ENCODE measurements around the gene C15orf61. TPM values are rescaled to one million over a fixed set of nuclear protein-coding genes. Genes with fewer than 3 reads are reported as not detected.

C15orf61 gene
- total and polyA plus RNA-seq, 2 of the 13 experiments (the other 11 are each of a cell fraction or from before 2014, with no cell fraction given), result 2.1 to 6.6 TPM

DNA sequence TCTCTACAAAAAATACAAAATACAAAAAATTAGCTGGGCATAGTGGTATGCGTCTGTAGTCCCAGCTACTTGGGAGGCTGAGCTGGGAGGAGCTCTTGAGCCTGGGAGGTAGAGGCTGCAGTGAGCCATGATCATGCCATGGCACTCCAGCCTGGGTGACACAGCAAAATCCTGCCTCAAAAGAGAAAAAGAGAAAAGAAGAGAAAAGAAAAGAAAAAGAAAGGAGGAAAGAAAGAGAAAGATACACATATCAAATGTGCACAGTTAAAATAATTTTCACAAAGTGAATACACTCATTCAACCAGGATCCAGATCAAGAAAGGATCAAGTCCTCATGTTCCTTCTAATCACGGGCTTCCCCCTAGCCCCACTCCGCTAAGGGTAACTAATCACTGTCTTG is 5.8 kb upstream of the C15orf61 start:
- Histone ChIP-seq H3K4me2 (ENCODE audit: low read depth, low read length) (no peak overlapping the region), H3K36me3 (replicated peaks in 1 of 2; ENCODE audit: control insufficient read depth in 1 of 2, insufficient read depth in 2 of 2, low read length in 2 of 2) (peaks cover 2 to 24% of the 10 kb centered on the region in 2 experiments; a peak in 2 of 5 replicates), H3K9ac (ENCODE audit: insufficient read depth, low read depth, low read length) (no peak overlapping the region), H4K20me1 (ENCODE audit: insufficient read depth, low read length) (no peaks in the 10 kb centered on the region), H2AFZ (ENCODE audit: low read length) (no peak overlapping the region), H3K4me1 (ENCODE audit: insufficient read depth, low read length) (peaks cover 4% of the 10 kb centered on the region; the same call in 1 of the 2 replicates), H3K27me3 (ENCODE audit: control insufficient read depth in 1 of 2, insufficient read depth in 2 of 2, low read length in 2 of 2) (no peaks in the 10 kb centered on the region), H3K9me3 (ENCODE audit: low read length) (no peaks in the 10 kb centered on the region), H3K4me3 (replicated peaks in 1 of 3; ENCODE audit: insufficient read depth in 1 of 3, low read depth in 2 of 3, low read length in 3 of 3) (no peak overlapping the region), H3K27ac (ENCODE audit: extremely low read length, insufficient read depth, low read length) (no peak overlapping the region), H3K79me2 (ENCODE audit: insufficient read depth, low read length) (no peaks in the 10 kb centered on the region)
- ChIA-PET POLR2A (no interaction called here), CTCF (ENCODE audit: low intra/inter-chr PET ratio, low total read pairs) (no interaction called here)
- no peak for ATAC-seq
- intact Hi-C loops (cut with micrococcal nuclease; ENCODE audit: unreplicated experiment), result no loop called here
- in situ Hi-C loops (cut with HindIII; ENCODE audit: extremely low pct_ligation_motif_present, low pct_unique_long_range_greater_than_20kb), result no loop called here
- no peak for DNase-seq (ENCODE audit: low spot score)
- BruUV-seq (replicated peaks), result no TSS peak
- no peak for FAIRE-seq
- TF ChIP-seq ZC3H4 (CRISPR knock-in tag; IDR thresholded peaks at IDR 0.05; ENCODE audit: borderline replicate concordance), result no peak
- no peak for TF ChIP-seq GATAD1 (CRISPR knock-in tag; IDR thresholded peaks at IDR 0.05)
- WGBS (ENCODE audit: low lambda C conversion rate), result 97% methylated on average over 3 of the region's 3 CpGs

DNA sequence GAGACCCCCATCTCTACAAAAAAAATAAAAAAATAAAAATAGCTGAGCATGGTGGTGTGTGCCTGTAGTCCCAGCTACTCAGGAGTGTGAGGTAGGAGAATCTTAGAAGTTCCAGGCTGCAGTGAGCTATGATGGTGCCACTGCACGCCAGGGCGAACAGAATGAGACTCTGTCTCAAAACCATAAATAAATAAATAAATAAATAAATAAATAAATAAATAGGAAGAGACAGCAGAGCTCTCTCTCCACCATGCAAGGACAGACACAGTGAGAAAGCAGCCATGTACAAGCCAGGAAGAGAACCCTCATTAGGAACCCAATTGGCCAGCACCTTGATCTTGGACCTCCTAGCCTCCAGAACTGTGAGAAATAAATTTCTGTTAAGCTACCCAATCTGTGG is 5.4 kb upstream of the C15orf61 start:
- no peak overlapping the region for H3K9ac ChIP-seq (ENCODE audit: insufficient read depth, low read depth, low read length)
- ChIA-PET POLR2A (no interaction called here), CTCF (ENCODE audit: low intra/inter-chr PET ratio, low total read pairs) (no interaction called here)
- H3K79me2 ChIP-seq (ENCODE audit: insufficient read depth, low read length), result no peaks in the 10 kb centered on the region
- DNase-seq (ENCODE audit: low spot score), result no peak
- intact Hi-C loops (cut with micrococcal nuclease; ENCODE audit: unreplicated experiment) (no loop called here), in situ Hi-C loops (cut with HindIII; ENCODE audit: extremely low pct_ligation_motif_present, low pct_unique_long_range_greater_than_20kb) (no loop called here)
- BruUV-seq (replicated peaks), result no TSS peak
- no peaks in the 10 kb centered on the region for H4K20me1 ChIP-seq (ENCODE audit: insufficient read depth, low read length)
- H3K27ac ChIP-seq (ENCODE audit: extremely low read length, insufficient read depth, low read length), result no peak overlapping the region
- WGBS (ENCODE audit: low lambda C conversion rate), result 95% methylated on average over 2 of the region's 2 CpGs
- H3K4me2 ChIP-seq (ENCODE audit: low read depth, low read length), result no peak overlapping the region
- no peak overlapping the region for H3K4me3 ChIP-seq (replicated peaks in 1 of 3; ENCODE audit: insufficient read depth in 1 of 3, low read depth in 2 of 3, low read length in 3 of 3)
- H3K4me1 ChIP-seq (ENCODE audit: insufficient read depth, low read length), result peaks cover 8% of the 10 kb centered on the region; the same call in 1 of the 2 replicates
- H3K9me3 ChIP-seq (ENCODE audit: low read length), result no peaks in the 10 kb centered on the region
- no peak for ATAC-seq
- peaks cover 2 to 24% of the 10 kb centered on the region in 2 experiments; a peak in 2 of 5 replicates for H3K36me3 ChIP-seq (replicated peaks in 1 of 2; ENCODE audit: control insufficient read depth in 1 of 2, insufficient read depth in 2 of 2, low read length in 2 of 2)
- no peak overlapping the region for H2AFZ ChIP-seq (ENCODE audit: low read length)
- H3K27me3 ChIP-seq (ENCODE audit: control insufficient read depth in 1 of 2, insufficient read depth in 2 of 2, low read length in 2 of 2), result no peaks in the 10 kb centered on the region
- no peak for FAIRE-seq
- TF ChIP-seq ZNF546 (CRISPR knock-in tag; conservative IDR thresholded peaks at IDR 0.05) (no peak), ZSCAN25 (CRISPR knock-in tag; IDR thresholded peaks at IDR 0.05) (no peak), FOXA1 (IDR thresholded peaks at IDR 0.05) (no peak), FOXA1 (CRISPR knock-in tag; IDR thresholded peaks at IDR 0.05) (no peak), FOSL2 (CRISPR knock-in tag; IDR thresholded peaks at IDR 0.05) (no peak), TCF7L2 (IDR thresholded peaks at IDR 0.05; ENCODE audit: low read depth, low read length) (no peak), MYNN (CRISPR knock-in tag; IDR thresholded peaks at IDR 0.05; ENCODE audit: low read depth) (no peak)
- TF ChIP-seq, protein P1, sequence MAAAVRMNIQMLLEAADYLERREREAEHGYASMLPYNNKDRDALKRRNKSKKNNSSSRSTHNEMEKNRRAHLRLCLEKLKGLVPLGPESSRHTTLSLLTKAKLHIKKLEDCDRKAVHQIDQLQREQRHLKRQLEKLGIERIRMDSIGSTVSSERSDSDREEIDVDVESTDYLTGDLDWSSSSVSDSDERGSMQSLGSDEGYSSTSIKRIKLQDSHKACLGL (CRISPR knock-in tag; IDR thresholded peaks at IDR 0.05), result no peak
- TF ChIP-seq, protein P2, sequence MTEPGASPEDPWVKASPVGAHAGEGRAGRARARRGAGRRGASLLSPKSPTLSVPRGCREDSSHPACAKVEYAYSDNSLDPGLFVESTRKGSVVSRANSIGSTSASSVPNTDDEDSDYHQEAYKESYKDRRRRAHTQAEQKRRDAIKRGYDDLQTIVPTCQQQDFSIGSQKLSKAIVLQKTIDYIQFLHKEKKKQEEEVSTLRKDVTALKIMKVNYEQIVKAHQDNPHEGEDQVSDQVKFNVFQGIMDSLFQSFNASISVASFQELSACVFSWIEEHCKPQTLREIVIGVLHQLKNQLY (CRISPR knock-in tag; IDR thresholded peaks at IDR 0.05), result no peak
- TF ChIP-seq, protein P3, sequence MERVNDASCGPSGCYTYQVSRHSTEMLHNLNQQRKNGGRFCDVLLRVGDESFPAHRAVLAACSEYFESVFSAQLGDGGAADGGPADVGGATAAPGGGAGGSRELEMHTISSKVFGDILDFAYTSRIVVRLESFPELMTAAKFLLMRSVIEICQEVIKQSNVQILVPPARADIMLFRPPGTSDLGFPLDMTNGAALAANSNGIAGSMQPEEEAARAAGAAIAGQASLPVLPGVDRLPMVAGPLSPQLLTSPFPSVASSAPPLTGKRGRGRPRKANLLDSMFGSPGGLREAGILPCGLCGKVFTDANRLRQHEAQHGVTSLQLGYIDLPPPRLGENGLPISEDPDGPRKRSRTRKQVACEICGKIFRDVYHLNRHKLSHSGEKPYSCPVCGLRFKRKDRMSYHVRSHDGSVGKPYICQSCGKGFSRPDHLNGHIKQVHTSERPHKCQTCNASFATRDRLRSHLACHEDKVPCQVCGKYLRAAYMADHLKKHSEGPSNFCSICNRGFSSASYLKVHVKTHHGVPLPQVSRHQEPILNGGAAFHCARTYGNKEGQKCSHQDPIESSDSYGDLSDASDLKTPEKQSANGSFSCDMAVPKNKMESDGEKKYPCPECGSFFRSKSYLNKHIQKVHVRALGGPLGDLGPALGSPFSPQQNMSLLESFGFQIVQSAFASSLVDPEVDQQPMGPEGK (CRISPR knock-in tag; IDR thresholded peaks at IDR 0.05), result no peak
- TF ChIP-seq, protein P4, sequence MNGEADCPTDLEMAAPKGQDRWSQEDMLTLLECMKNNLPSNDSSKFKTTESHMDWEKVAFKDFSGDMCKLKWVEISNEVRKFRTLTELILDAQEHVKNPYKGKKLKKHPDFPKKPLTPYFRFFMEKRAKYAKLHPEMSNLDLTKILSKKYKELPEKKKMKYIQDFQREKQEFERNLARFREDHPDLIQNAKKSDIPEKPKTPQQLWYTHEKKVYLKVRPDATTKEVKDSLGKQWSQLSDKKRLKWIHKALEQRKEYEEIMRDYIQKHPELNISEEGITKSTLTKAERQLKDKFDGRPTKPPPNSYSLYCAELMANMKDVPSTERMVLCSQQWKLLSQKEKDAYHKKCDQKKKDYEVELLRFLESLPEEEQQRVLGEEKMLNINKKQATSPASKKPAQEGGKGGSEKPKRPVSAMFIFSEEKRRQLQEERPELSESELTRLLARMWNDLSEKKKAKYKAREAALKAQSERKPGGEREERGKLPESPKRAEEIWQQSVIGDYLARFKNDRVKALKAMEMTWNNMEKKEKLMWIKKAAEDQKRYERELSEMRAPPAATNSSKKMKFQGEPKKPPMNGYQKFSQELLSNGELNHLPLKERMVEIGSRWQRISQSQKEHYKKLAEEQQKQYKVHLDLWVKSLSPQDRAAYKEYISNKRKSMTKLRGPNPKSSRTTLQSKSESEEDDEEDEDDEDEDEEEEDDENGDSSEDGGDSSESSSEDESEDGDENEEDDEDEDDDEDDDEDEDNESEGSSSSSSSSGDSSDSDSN (CRISPR knock-in tag; IDR thresholded peaks at IDR 0.05), result no peak
